HG02798 (cell line): ENCODE data around the gene SLC35F3.

Experiments
- ATAC-seq: cut with Tn5 transposase; IDR thresholded peaks from one replicate; pipeline ENCODE4 v1.9.1; 2021; ENCODE audit warnings: mild to moderate bottlenecking; ENCODE audit not compliant: unreplicated experiment, poor library complexity

Gene SLC35F3

GRCh38 chr1:234265861-234266260, 361.4 kb downstream of the SLC35F3 start:
- no peak for ATAC-seq

GRCh38 chr1:234270093-234270492, 365.6 kb downstream of the SLC35F3 start:
- ATAC-seq, result no peak

- ATAC-seq, result no peak
Measured at GRCh38 chr1:234270581-234271242, 366.2 kb downstream of the SLC35F3 start.

GRCh38 chr1:234271243-234271606, 366.7 kb downstream of the SLC35F3 start:
- peak; percentile 96 for ATAC-seq

- no peak for ATAC-seq
Measured at GRCh38 chr1:234272656-234273312, 368.3 kb downstream of the SLC35F3 start.

GRCh38 chr1:234273981-234274380, 369.5 kb downstream of the SLC35F3 start:
- no peak for ATAC-seq

GRCh38 chr1:234276151-234276788, 371.8 kb downstream of the SLC35F3 start:
- ATAC-seq, result no peak

GRCh38 chr1:234277161-234277868, 372.8 kb downstream of the SLC35F3 start:
- no peak for ATAC-seq

- no peak for ATAC-seq
Measured at GRCh38 chr1:234279021-234279420, 374.5 kb downstream of the SLC35F3 start.

- no peak for ATAC-seq
Measured at GRCh38 chr1:234280500-234280899, 376.0 kb downstream of the SLC35F3 start.

- ATAC-seq, result no peak
Measured at GRCh38 chr1:234281826-234282489, 377.5 kb downstream of the SLC35F3 start.

- ATAC-seq, result no peak
Measured at GRCh38 chr1:234286206-234286605, 381.7 kb downstream of the SLC35F3 start.

GRCh38 chr1:234288946-234289345, 384.5 kb downstream of the SLC35F3 start:
- no peak for ATAC-seq

- no peak for ATAC-seq
Measured at GRCh38 chr1:234289538-234290305, 385.2 kb downstream of the SLC35F3 start.

- ATAC-seq, result no peak
Measured at GRCh38 chr1:234292011-234292410, 387.5 kb downstream of the SLC35F3 start.

GRCh38 chr1:234292548-234292947, 388.1 kb downstream of the SLC35F3 start:
- ATAC-seq, result no peak

GRCh38 chr1:234294109-234294817, 389.8 kb downstream of the SLC35F3 start:
- no peak for ATAC-seq

GRCh38 chr1:234295068-234295467, 390.6 kb downstream of the SLC35F3 start:
- ATAC-seq, result no peak

GRCh38 chr1:234295626-234296025, 391.1 kb downstream of the SLC35F3 start:
- no peak for ATAC-seq
